DND-41 (cell line): ENCODE data around the gene LHPP.

Experiments
- ATAC-seq: fragments of 200-7000 bp; cut with Tn5 transposase; 3 replicates; pipeline ENCODE4 v1.9.1; 2021; ENCODE audit warnings: low read depth; ENCODE audit not compliant: insufficient read depth
- DNase-seq: peaks from one replicate; pipeline ENCODE4 v3.0.0-alpha.2; 2020
- H2AFZ ChIP-seq: 2 replicates; pipeline ENCODE4 v1.6.0; 2012; ENCODE audit warnings: low read depth, low read length
- H3K27ac ChIP-seq: 2 replicates; pipeline ENCODE4 v1.5.1; 2012; ENCODE audit warnings: low read length, inconsistent platforms
- H3K27me3 ChIP-seq: fragments of 200-600 bp; sonication (generic); 2 replicates; pipeline ENCODE4 v1.6.0; 2012; ENCODE audit warnings: low read length, mild to moderate bottlenecking, inconsistent platforms; ENCODE audit not compliant: insufficient read depth, poor library complexity
- H3K36me3 ChIP-seq: 2 replicates; pipeline ENCODE4 v1.5.1; 2012; ENCODE audit warnings: low read length, inconsistent platforms; ENCODE audit not compliant: insufficient read depth
- H3K4me1 ChIP-seq: 2 replicates; pipeline ENCODE4 v1.5.1; 2012; ENCODE audit warnings: mild to moderate bottlenecking, low read length; ENCODE audit not compliant: insufficient read depth
- H3K4me2 ChIP-seq: 2 replicates; pipeline ENCODE4 v1.6.0; 2012; ENCODE audit warnings: mild to moderate bottlenecking, moderate library complexity, low read length, inconsistent platforms; ENCODE audit not compliant: insufficient read depth
- H3K4me3 ChIP-seq, 2 experiments: fragments of 200-600 bp in 1 of 2; shearing (Covaris generic) in 1 of 2; 2 replicates each; pipeline ENCODE4 v1.5.1; 2012 to 2016; ENCODE audit warnings: inconsistent platforms in 2 of 2, low read length in 2 of 2, mild to moderate bottlenecking in 2 of 2, low read depth in 1 of 2, moderate library complexity in 1 of 2
- H3K79me2 ChIP-seq: 2 replicates; pipeline ENCODE4 v1.6.0; 2012; ENCODE audit warnings: low read length, inconsistent platforms; ENCODE audit not compliant: insufficient read depth
- H3K9ac ChIP-seq: 2 replicates; pipeline ENCODE4 v1.6.0; 2012; ENCODE audit warnings: low read depth, mild to moderate bottlenecking, inconsistent platforms, low read length, moderate library complexity
- H3K9me3 ChIP-seq: 2 replicates; pipeline ENCODE4 v1.5.1; 2012; ENCODE audit warnings: low read length, moderate library complexity, mild to moderate bottlenecking, inconsistent platforms; ENCODE audit not compliant: insufficient read depth, severe bottlenecking
- H4K20me1 ChIP-seq: 2 replicates; pipeline ENCODE4 v1.6.0; 2012; ENCODE audit warnings: low read length; ENCODE audit not compliant: insufficient read depth
- EZH2 ChIP-seq: IDR thresholded peaks from 3 replicates; pipeline ENCODE4 v1.6.1; 2012; ENCODE audit warnings: borderline replicate concordance, low read depth, mild to moderate bottlenecking, moderate library complexity, low read length, inconsistent platforms; ENCODE audit not compliant: severe bottlenecking
- TF ChIP-seq, protein P1 (sequence below): IDR thresholded peaks from 2 replicates; pipeline ENCODE4 v1.5.1; 2012; ENCODE audit warnings: borderline replicate concordance, low read length, moderate library complexity, mild to moderate bottlenecking; ENCODE audit not compliant: poor library complexity, severe bottlenecking; ENCODE audit errors: extremely low read depth

Gene LHPP

DNA sequence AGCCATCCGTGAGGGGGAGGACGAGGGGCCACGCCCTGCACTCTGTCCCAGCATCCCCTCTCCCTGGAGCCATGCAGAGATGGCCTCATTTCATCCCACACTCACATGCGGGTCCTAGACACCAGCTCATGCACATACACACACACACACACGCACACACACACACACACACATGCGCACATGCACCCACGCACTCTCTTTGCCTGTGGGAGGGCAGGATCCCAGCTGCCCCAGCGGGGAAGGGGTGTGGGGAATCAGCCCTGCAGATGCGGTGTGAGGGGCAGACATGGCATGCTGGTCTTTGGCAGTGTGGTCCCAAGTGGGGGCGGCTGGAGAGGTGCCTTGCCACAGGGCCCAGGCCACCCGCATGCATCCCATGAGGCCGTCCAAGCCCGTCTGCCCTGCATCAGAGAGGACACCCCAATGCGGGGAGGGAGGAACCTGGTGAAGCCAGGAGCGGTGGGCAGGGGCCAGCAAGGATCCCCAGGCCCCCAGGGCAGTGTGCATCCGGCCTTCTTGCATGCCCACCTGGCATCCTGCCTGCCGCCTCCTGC is 68.1 kb downstream of the LHPP start:
- Histone ChIP-seq H3K36me3 (no peaks in the 10 kb centered on the region), H3K27ac (no peak overlapping the region), H3K9ac (no peak overlapping the region), H4K20me1 (no peaks in the 10 kb centered on the region), H3K4me2 (no peak overlapping the region), H3K79me2 (no peaks in the 10 kb centered on the region), H2AFZ (no peak overlapping the region), H3K9me3 (no peaks in the 10 kb centered on the region), H3K4me1 (peaks cover 9% of the 10 kb centered on the region), H3K4me3 (no peak overlapping the region), H3K27me3 (no peaks in the 10 kb centered on the region)
- TF ChIP-seq, protein P1, sequence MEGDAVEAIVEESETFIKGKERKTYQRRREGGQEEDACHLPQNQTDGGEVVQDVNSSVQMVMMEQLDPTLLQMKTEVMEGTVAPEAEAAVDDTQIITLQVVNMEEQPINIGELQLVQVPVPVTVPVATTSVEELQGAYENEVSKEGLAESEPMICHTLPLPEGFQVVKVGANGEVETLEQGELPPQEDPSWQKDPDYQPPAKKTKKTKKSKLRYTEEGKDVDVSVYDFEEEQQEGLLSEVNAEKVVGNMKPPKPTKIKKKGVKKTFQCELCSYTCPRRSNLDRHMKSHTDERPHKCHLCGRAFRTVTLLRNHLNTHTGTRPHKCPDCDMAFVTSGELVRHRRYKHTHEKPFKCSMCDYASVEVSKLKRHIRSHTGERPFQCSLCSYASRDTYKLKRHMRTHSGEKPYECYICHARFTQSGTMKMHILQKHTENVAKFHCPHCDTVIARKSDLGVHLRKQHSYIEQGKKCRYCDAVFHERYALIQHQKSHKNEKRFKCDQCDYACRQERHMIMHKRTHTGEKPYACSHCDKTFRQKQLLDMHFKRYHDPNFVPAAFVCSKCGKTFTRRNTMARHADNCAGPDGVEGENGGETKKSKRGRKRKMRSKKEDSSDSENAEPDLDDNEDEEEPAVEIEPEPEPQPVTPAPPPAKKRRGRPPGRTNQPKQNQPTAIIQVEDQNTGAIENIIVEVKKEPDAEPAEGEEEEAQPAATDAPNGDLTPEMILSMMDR: no peak
- TF ChIP-seq EZH2: no peak
- ATAC-seq: no peak
- no peak for DNase-seq

DNA sequence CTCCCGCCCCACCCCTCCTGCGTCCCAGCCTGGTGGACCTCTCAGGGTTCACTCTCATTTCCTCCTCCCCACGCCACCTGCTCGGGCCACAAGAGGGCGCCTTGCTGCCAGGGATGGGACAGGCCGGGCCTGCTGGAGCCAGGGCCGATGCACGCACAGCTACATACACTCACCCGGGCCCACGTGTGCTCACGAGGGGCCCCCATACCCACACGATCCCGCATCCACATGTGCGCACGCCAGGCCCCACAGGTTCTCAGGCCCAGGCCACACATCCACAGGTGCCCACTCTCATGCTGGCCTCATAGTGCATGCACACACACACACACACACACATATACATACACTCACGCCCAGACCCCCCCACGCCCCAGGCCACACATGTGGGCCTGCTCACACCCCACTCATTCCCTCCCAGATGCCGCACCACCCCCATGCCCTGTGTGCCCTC is 68.6 kb downstream of the LHPP start:
- no peaks in the 10 kb centered on the region for H4K20me1 ChIP-seq
- H3K4me3 ChIP-seq: no peak overlapping the region
- TF ChIP-seq, protein P1: peak; percentile 99
- TF ChIP-seq EZH2: no peak
- peak overlapping the region; percentile 21 for H3K4me2 ChIP-seq
- H3K79me2 ChIP-seq: no peaks in the 10 kb centered on the region
- H3K9me3 ChIP-seq: no peaks in the 10 kb centered on the region
- DNase-seq: peak; percentile 91
- H3K27ac ChIP-seq: peak overlapping the region; percentile 17; the same call in 1 of the 2 replicates
- H2AFZ ChIP-seq: peak overlapping the region; percentile 63; the same call in 1 of the 2 replicates
- peak overlapping the region; percentile 29 for H3K9ac ChIP-seq
- peak; percentile 98 for ATAC-seq
- peaks cover 9% of the 10 kb centered on the region for H3K4me1 ChIP-seq
- no peaks in the 10 kb centered on the region for H3K36me3 ChIP-seq
- H3K27me3 ChIP-seq: no peaks in the 10 kb centered on the region

DNA sequence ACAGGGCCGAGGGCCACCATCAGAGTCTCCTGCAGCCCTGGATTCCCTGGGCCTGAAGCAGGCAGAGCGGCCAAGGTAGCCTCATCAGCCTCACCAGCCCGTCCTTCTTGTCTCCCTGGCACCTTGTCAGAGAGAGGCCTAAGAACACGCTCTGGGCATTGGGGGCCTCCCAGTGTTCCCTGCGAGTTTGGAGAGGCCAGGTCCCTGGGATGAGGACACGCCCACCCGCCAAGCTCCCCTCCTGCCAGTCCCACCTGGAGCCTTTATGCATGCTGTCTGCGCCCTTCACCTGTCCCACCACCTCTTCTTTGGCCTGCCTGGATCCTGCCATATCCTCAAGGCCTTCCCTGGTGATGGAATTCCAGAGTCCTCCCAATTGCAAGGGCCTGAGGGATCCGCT is 69.2 kb downstream of the LHPP start:
- DNase-seq (no peak), ATAC-seq (no peak)
- no peak overlapping the region for H3K4me2 ChIP-seq
- H3K27ac ChIP-seq: 0 out of 2 replicates have a peak overlapping the region, but pooled peaks have one; percentile 17
- peak overlapping the region; percentile 63; the same call in 1 of the 2 replicates for H2AFZ ChIP-seq
- no peaks in the 10 kb centered on the region for H4K20me1 ChIP-seq
- no peak for TF ChIP-seq EZH2
- TF ChIP-seq, protein P1: no peak
- H3K4me3 ChIP-seq: no peak overlapping the region
- no peaks in the 10 kb centered on the region for H3K27me3 ChIP-seq
- peaks cover 9% of the 10 kb centered on the region for H3K4me1 ChIP-seq
- no peaks in the 10 kb centered on the region for H3K9me3 ChIP-seq
- H3K36me3 ChIP-seq: no peaks in the 10 kb centered on the region
- H3K9ac ChIP-seq: peak overlapping the region; percentile 29; the same call in 1 of the 2 replicates
- no peaks in the 10 kb centered on the region for H3K79me2 ChIP-seq
